ENCODE measurements around the gene EDC3. TPM values are rescaled to one million over a fixed set of nuclear protein-coding genes. Genes with fewer than 3 reads are reported as not detected.

Gene EDC3
- total and polyA plus RNA-seq, 9 of the 15 experiments (the other 6 are each of a cell fraction or from before 2014, with no cell fraction given), result 11.7 to 63.9 (median 32.8) TPM

DNA sequence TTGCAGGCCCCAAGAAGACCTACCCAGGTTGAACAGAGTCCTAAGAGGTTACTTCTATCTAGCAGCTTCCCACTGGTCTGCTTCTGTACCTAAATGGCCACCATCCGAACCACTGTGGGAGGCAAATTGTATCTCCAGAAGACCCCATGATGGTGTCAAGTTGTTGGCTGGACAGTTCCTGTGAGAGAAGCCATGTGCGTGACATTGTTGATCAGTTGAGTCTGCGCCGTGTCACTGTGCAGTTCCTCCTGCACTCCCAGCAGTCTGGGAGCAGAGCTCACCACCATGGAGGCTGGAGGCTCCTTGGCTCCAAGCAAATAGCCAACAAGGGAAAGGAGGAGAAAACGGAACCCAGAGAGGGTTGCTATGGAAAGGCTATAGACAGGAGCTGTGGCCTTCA, 37.0 kb upstream of the EDC3 start:
- no TSS peak for BruUV-seq (replicated peaks)
- FAIRE-seq, result no peak
- ATAC-seq, result no peak
- intact Hi-C loops (cut with micrococcal nuclease) (no loop called here), in situ Hi-C loops (cut with MboI) (no loop called here)
- Histone ChIP-seq H3K27me3 (ENCODE audit: control insufficient read depth in 2 of 2, insufficient read depth in 2 of 2, low read length in 2 of 2) (peaks cover 45 to 53% of the 10 kb centered on the region in 2 experiments), H3K4me1 (replicated peaks in 1 of 2; ENCODE audit: control insufficient read depth in 2 of 2, insufficient read depth in 2 of 2, low read length in 2 of 2) (no peaks in the 10 kb centered on the region), H3K9ac (ENCODE audit: insufficient read depth in 1 of 2, low read depth in 2 of 2, low read length in 2 of 2) (no peak overlapping the region), H3K4me2 (ENCODE audit: insufficient read depth, low read length) (no peak overlapping the region), H3K4me3 (no peak overlapping the region), H3K9me1 (ENCODE audit: control insufficient read depth, insufficient read depth, low read length) (no peaks in the 10 kb centered on the region), H3K27ac (ENCODE audit: extremely low read depth, low read depth, low read length) (no peak overlapping the region), H2AFZ (ENCODE audit: low read depth, low read length) (no peak overlapping the region), H3K36me3 (ENCODE audit: control insufficient read depth, insufficient read depth, low read length) (no peaks in the 10 kb centered on the region), H3K9me3 (replicated peaks; ENCODE audit: control insufficient read depth, insufficient read depth, low read depth, low read length) (no peaks in the 10 kb centered on the region), H3K79me2 (ENCODE audit: control insufficient read depth, insufficient read depth, low read length) (no peaks in the 10 kb centered on the region), H4K20me1 (replicated peaks; ENCODE audit: control insufficient read depth, insufficient read depth, low read length) (no peaks in the 10 kb centered on the region)
- WGBS (ENCODE audit: insufficient coverage, low coverage, missing lambda C conversion rate), result 1% methylated on average over 5 of the region's 5 CpGs
- POLR2A ChIA-PET, result interaction anchor here (0.5 to 0.9 kb wide), 2 partner anchors 12 to 117 kb away, joined by 3 to 4 read pairs; partner anchors contain the start of gene CLK3
- DNase-seq (ENCODE audit: extremely low read depth in 1 of 4, low spot score in 3 of 4), result no peak
- CTCF ChIA-PET (ENCODE audit: low intra/inter-chr PET ratio), result no interaction called here
- TF ChIP-seq HDAC2 (IDR thresholded peaks at IDR 0.05) (no peak), RHOXF2B (CRISPR knock-in tag; conservative IDR thresholded peaks at IDR 0.05) (no peak), ATF7 (IDR thresholded peaks at IDR 0.05) (no peak), MCM5 (IDR thresholded peaks at IDR 0.05; ENCODE audit: low read depth) (no peak), PTBP1 (IDR thresholded peaks at IDR 0.05; ENCODE audit: low read depth, low read length) (no peak), COPS2 (conservative IDR thresholded peaks at IDR 0.05) (no peak), EP300 (IDR thresholded peaks at IDR 0.05; ENCODE audit: low read length) (no peak), RNF2 (IDR thresholded peaks at IDR 0.05) (no peak), ATF1 (CRISPR knock-in tag; IDR thresholded peaks at IDR 0.05) (no peak), ATF1 (tag; IDR thresholded peaks at IDR 0.05) (no peak)
- TF ChIP-seq, protein P1, sequence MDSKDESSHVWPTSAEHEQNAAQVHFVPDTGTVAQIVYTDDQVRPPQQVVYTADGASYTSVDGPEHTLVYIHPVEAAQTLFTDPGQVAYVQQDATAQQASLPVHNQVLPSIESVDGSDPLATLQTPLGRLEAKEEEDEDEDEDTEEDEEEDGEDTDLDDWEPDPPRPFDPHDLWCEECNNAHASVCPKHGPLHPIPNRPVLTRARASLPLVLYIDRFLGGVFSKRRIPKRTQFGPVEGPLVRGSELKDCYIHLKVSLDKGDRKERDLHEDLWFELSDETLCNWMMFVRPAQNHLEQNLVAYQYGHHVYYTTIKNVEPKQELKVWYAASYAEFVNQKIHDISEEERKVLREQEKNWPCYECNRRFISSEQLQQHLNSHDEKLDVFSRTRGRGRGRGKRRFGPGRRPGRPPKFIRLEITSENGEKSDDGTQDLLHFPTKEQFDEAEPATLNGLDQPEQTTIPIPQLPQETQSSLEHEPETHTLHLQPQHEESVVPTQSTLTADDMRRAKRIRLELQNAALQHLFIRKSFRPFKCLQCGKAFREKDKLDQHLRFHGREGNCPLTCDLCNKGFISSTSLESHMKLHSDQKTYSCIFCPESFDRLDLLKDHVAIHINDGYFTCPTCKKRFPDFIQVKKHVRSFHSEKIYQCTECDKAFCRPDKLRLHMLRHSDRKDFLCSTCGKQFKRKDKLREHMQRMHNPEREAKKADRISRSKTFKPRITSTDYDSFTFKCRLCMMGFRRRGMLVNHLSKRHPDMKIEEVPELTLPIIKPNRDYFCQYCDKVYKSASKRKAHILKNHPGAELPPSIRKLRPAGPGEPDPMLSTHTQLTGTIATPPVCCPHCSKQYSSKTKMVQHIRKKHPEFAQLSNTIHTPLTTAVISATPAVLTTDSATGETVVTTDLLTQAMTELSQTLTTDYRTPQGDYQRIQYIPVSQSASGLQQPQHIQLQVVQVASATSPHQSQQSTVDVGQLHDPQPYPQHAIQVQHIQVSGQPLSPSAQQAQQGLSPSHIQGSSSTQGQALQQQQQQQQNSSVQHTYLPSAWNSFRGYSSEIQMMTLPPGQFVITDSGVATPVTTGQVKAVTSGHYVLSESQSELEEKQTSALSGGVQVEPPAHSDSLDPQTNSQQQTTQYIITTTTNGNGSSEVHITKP (IDR thresholded peaks at IDR 0.05; ENCODE audit: partially characterized antibody), result no peak
- TF ChIP-seq, protein P2, sequence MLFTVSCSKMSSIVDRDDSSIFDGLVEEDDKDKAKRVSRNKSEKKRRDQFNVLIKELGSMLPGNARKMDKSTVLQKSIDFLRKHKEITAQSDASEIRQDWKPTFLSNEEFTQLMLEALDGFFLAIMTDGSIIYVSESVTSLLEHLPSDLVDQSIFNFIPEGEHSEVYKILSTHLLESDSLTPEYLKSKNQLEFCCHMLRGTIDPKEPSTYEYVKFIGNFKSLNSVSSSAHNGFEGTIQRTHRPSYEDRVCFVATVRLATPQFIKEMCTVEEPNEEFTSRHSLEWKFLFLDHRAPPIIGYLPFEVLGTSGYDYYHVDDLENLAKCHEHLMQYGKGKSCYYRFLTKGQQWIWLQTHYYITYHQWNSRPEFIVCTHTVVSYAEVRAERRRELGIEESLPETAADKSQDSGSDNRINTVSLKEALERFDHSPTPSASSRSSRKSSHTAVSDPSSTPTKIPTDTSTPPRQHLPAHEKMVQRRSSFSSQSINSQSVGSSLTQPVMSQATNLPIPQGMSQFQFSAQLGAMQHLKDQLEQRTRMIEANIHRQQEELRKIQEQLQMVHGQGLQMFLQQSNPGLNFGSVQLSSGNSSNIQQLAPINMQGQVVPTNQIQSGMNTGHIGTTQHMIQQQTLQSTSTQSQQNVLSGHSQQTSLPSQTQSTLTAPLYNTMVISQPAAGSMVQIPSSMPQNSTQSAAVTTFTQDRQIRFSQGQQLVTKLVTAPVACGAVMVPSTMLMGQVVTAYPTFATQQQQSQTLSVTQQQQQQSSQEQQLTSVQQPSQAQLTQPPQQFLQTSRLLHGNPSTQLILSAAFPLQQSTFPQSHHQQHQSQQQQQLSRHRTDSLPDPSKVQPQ (CRISPR knock-in tag; IDR thresholded peaks at IDR 0.05; ENCODE audit: borderline replicate concordance), result no peak
- TF ChIP-seq, protein P3, sequence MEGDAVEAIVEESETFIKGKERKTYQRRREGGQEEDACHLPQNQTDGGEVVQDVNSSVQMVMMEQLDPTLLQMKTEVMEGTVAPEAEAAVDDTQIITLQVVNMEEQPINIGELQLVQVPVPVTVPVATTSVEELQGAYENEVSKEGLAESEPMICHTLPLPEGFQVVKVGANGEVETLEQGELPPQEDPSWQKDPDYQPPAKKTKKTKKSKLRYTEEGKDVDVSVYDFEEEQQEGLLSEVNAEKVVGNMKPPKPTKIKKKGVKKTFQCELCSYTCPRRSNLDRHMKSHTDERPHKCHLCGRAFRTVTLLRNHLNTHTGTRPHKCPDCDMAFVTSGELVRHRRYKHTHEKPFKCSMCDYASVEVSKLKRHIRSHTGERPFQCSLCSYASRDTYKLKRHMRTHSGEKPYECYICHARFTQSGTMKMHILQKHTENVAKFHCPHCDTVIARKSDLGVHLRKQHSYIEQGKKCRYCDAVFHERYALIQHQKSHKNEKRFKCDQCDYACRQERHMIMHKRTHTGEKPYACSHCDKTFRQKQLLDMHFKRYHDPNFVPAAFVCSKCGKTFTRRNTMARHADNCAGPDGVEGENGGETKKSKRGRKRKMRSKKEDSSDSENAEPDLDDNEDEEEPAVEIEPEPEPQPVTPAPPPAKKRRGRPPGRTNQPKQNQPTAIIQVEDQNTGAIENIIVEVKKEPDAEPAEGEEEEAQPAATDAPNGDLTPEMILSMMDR (IDR thresholded peaks at IDR 0.05 in 2 of 3, conservative IDR thresholded peaks at IDR 0.05 in 1 of 3; ENCODE audit: insufficient read depth in 2 of 3, low read depth in 1 of 3, low read length in 3 of 3), result no peak
- TF ChIP-seq, protein P4, sequence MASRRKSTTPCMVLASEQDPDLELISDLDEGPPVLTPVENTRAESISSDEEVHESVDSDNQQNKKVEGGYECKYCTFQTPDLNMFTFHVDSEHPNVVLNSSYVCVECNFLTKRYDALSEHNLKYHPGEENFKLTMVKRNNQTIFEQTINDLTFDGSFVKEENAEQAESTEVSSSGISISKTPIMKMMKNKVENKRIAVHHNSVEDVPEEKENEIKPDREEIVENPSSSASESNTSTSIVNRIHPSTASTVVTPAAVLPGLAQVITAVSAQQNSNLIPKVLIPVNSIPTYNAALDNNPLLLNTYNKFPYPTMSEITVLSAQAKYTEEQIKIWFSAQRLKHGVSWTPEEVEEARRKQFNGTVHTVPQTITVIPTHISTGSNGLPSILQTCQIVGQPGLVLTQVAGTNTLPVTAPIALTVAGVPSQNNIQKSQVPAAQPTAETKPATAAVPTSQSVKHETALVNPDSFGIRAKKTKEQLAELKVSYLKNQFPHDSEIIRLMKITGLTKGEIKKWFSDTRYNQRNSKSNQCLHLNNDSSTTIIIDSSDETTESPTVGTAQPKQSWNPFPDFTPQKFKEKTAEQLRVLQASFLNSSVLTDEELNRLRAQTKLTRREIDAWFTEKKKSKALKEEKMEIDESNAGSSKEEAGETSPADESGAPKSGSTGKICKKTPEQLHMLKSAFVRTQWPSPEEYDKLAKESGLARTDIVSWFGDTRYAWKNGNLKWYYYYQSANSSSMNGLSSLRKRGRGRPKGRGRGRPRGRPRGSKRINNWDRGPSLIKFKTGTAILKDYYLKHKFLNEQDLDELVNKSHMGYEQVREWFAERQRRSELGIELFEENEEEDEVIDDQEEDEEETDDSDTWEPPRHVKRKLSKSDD (conservative IDR thresholded peaks at IDR 0.05; ENCODE audit: low read length), result no peak

Measured in K562 (cell line).